Germinal center (tissue), 1 donor: ENCODE data around the gene DCST1.

Experiments used
- DNase-seq: peaks from one replicate; pipeline ENCODE4 v3.0.0; 2012; ENCODE audit warnings: mixed read lengths, low spot score

The DCST1 gene

GRCh38 chr1:155012776-155013602, 20.6 kb upstream of the DCST1 start:
- no peak for DNase-seq

GRCh38 chr1:155013632-155014031, 20.0 kb upstream of the DCST1 start:
- no peak for DNase-seq

- DNase-seq, result no peak
Measured at GRCh38 chr1:155014709-155015508, 18.7 kb upstream of the DCST1 start.

- DNase-seq, result no peak
Measured at GRCh38 chr1:155015527-155016230, 17.9 kb upstream of the DCST1 start.

- DNase-seq, result peak; percentile 63
Measured at GRCh38 chr1:155016231-155016831, 17.3 kb upstream of the DCST1 start.

GRCh38 chr1:155017041-155017945, 16.3 kb upstream of the DCST1 start:
- peak; percentile 84 for DNase-seq

GRCh38 chr1:155017946-155018316, 15.7 kb upstream of the DCST1 start:
- no peak for DNase-seq

GRCh38 chr1:155018617-155019348, 14.8 kb upstream of the DCST1 start:
- no peak for DNase-seq

GRCh38 chr1:155019377-155020245, 14.0 kb upstream of the DCST1 start:
- no peak for DNase-seq

- DNase-seq, result no peak
Measured at GRCh38 chr1:155022136-155022926, 11.3 kb upstream of the DCST1 start.

- DNase-seq, result no peak
Measured at GRCh38 chr1:155022927-155023236, 10.7 kb upstream of the DCST1 start.

- no peak for DNase-seq
Measured at GRCh38 chr1:155023627-155024026, 10.0 kb upstream of the DCST1 start.

- DNase-seq, result no peak
Measured at GRCh38 chr1:155024315-155024714, 9.3 kb upstream of the DCST1 start.

- no peak for DNase-seq
Measured at GRCh38 chr1:155026154-155026553, 7.5 kb upstream of the DCST1 start.

GRCh38 chr1:155026588-155026987, 7.0 kb upstream of the DCST1 start:
- no peak for DNase-seq

GRCh38 chr1:155029513-155030242, 3.9 kb upstream of the DCST1 start:
- no peak for DNase-seq

- DNase-seq, result no peak
Measured at GRCh38 chr1:155030243-155030795, 3.3 kb upstream of the DCST1 start.

GRCh38 chr1:155030899-155031298, 2.7 kb upstream of the DCST1 start:
- DNase-seq, result no peak
